ENCODE data around the gene RPUSD3.

The RPUSD3 gene

GRCh38 chr3:9831253-9831652, 12.6 kb downstream of the RPUSD3 start:
- H3K9me3 ChIP-seq (ENCODE audit: control insufficient read depth, insufficient read depth, low read depth, low read length): no peaks in the 10 kb centered on the region
- H3K4me3 ChIP-seq (ENCODE audit: low read depth, low read length): no peak overlapping the region
- H3K27ac ChIP-seq (ENCODE audit: extremely low read depth, low read depth, low read length): no peak overlapping the region
- no peak for TF ChIP-seq KLF7 (tag by site-specific recombination; IDR thresholded peaks at IDR 0.05; ENCODE audit: borderline replicate concordance)
- TF ChIP-seq ZNF138 (tag by site-specific recombination; IDR thresholded peaks at IDR 0.05; ENCODE audit: borderline replicate concordance): no peak
- TF ChIP-seq ZNF600 (tag by site-specific recombination; IDR thresholded peaks at IDR 0.05): no peak
- H3K4me1 ChIP-seq (ENCODE audit: control insufficient read depth, insufficient read depth, low read length): no peaks in the 10 kb centered on the region
- H3K36me3 ChIP-seq (ENCODE audit: control insufficient read depth in 2 of 2, insufficient read depth in 1 of 2, low read length in 2 of 2): peaks cover 22 to 74% of the 10 kb centered on the region in 2 experiments
- ChIA-PET CTCF (interaction anchor here (1.2 kb wide), 1 partner anchor 115 kb away, joined by 6 read pairs; no protein-coding TSS in a partner anchor), POLR2A (interaction anchor here (0.9 to 1.3 kb wide), 2 partner anchors 11 to 13 kb away, joined by 3 to 4 read pairs; partner anchors contain the start of gene RPUSD3)

GRCh38 chr3:9828801-9829755, 14.7 kb downstream of the RPUSD3 start:
- H3K27ac ChIP-seq (ENCODE audit: extremely low read depth, low read depth, low read length): no peak overlapping the region
- TF ChIP-seq, protein P1, sequence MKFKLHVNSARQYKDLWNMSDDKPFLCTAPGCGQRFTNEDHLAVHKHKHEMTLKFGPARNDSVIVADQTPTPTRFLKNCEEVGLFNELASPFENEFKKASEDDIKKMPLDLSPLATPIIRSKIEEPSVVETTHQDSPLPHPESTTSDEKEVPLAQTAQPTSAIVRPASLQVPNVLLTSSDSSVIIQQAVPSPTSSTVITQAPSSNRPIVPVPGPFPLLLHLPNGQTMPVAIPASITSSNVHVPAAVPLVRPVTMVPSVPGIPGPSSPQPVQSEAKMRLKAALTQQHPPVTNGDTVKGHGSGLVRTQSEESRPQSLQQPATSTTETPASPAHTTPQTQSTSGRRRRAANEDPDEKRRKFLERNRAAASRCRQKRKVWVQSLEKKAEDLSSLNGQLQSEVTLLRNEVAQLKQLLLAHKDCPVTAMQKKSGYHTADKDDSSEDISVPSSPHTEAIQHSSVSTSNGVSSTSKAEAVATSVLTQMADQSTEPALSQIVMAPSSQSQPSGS (tag by site-specific recombination; IDR thresholded peaks at IDR 0.05; ENCODE audit: low read depth): no peak
- TF ChIP-seq ZNF660 (tag by site-specific recombination; IDR thresholded peaks at IDR 0.05) (no peak), ZNF23 (tag by site-specific recombination; IDR thresholded peaks at IDR 0.05; ENCODE audit: borderline replicate concordance) (no peak), ZNF248 (tag by site-specific recombination; IDR thresholded peaks at IDR 0.05) (no peak), OSR2 (tag by site-specific recombination; IDR thresholded peaks at IDR 0.05) (no peak), ZNF132 (tag by site-specific recombination; IDR thresholded peaks at IDR 0.05; ENCODE audit: borderline replicate concordance) (no peak), ZNF621 (tag by site-specific recombination; IDR thresholded peaks at IDR 0.05) (no peak), ZNF530 (tag by site-specific recombination; IDR thresholded peaks at IDR 0.05; ENCODE audit: low read depth) (no peak), KLF17 (tag by site-specific recombination; IDR thresholded peaks at IDR 0.05) (no peak), ZNF580 (tag by site-specific recombination; IDR thresholded peaks at IDR 0.05) (no peak), ZNF302 (tag by site-specific recombination; IDR thresholded peaks at IDR 0.05; ENCODE audit: low read depth) (no peak), ZIC2 (tag by site-specific recombination; IDR thresholded peaks at IDR 0.05) (no peak), TRIM28 (IDR thresholded peaks at IDR 0.05; ENCODE audit: borderline replicate concordance, low read length) (no peak), ZNF175 (tag by site-specific recombination; IDR thresholded peaks at IDR 0.05) (no peak)
- TF ChIP-seq, protein P2, sequence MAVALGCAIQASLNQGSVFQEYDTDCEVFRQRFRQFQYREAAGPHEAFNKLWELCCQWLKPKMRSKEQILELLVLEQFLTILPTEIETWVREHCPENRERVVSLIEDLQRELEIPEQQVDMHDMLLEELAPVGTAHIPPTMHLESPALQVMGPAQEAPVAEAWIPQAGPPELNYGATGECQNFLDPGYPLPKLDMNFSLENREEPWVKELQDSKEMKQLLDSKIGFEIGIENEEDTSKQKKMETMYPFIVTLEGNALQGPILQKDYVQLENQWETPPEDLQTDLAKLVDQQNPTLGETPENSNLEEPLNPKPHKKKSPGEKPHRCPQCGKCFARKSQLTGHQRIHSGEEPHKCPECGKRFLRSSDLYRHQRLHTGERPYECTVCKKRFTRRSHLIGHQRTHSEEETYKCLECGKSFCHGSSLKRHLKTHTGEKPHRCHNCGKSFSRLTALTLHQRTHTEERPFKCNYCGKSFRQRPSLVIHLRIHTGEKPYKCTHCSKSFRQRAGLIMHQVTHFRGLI (tag by site-specific recombination; IDR thresholded peaks at IDR 0.05): no peak
- CTCF ChIA-PET: interaction anchor here (0.6 to 1.2 kb wide), 3 partner anchors 111 to 883 kb away, joined by 3 to 4 read pairs (median 4); no protein-coding TSS in a partner anchor
- H3K9me3 ChIP-seq (ENCODE audit: control insufficient read depth, insufficient read depth, low read depth, low read length): no peaks in the 10 kb centered on the region
- POLR2A ChIA-PET: interaction anchor here (1.1 kb wide), 1 partner anchor 15 kb away, joined by 3 read pairs; no protein-coding TSS in a partner anchor
- no peaks in the 10 kb centered on the region for H3K4me1 ChIP-seq (ENCODE audit: control insufficient read depth, insufficient read depth, low read length)
- H3K4me3 ChIP-seq (ENCODE audit: low read depth, low read length): no peak overlapping the region
- H3K36me3 ChIP-seq (ENCODE audit: control insufficient read depth in 2 of 2, insufficient read depth in 1 of 2, low read length in 2 of 2): peaks cover 22 to 58% of the 10 kb centered on the region in 2 experiments

Measured in HEK293 (cell line).